Muscle of leg (tissue), 16 donors: ENCODE data around the gene PGGHG. TPM values are rescaled to one million over a fixed set of nuclear protein-coding genes. Genes with fewer than 3 reads are reported as not detected.

Experiments used
- DNase-seq: peaks from one replicate; pipeline ENCODE4 v3.0.0; 2013
- H3K27ac ChIP-seq: one replicate; pipeline ENCODE4 v1.5.1; 2013; ENCODE audit warnings: mild to moderate bottlenecking, low read length, control low read depth
- H3K27me3 ChIP-seq: one replicate; pipeline ENCODE4 v1.6.1; 2013; ENCODE audit warnings: low read length; ENCODE audit not compliant: control insufficient read depth, insufficient read depth
- H3K36me3 ChIP-seq: one replicate; pipeline ENCODE4 v1.6.1; 2013; ENCODE audit warnings: low read length; ENCODE audit not compliant: control insufficient read depth, insufficient read depth
- H3K4me1 ChIP-seq: one replicate; pipeline ENCODE4 v1.6.1; 2013; ENCODE audit warnings: low read length; ENCODE audit not compliant: control insufficient read depth, insufficient read depth
- H3K4me3 ChIP-seq: one replicate; pipeline ENCODE4 v1.5.1; 2013; ENCODE audit warnings: low read length, control low read depth
- H3K9me3 ChIP-seq: replicated peaks from 2 replicates; pipeline ENCODE4 v1.6.1; 2013; ENCODE audit warnings: low read depth, low read length; ENCODE audit not compliant: control insufficient read depth
- WGBS: methylation state at CpG from one replicate; pipeline ENCODE4 v1.1.5; 2013; ENCODE audit warnings: missing lambda C conversion rate; ENCODE audit not compliant: insufficient coverage; 5-methylcytosine and 5-hydroxymethylcytosine counted together
- long read RNA-seq, 11 donors: transcript quantifications; one replicate each; lab custom pipeline, GENCODE V29; 2026
- polyA plus RNA-seq, 8 donors: library from polyadenylated mRNA; unstranded; fragments of 120-200 nt; gene quantifications; one replicate each; pipeline versions ENCODE4 v1.2.1 to v1.2.3, GENCODE V29; 2013; ENCODE audit warnings: inconsistent platforms in 1 of 8, low replicate concordance in 1 of 8; ENCODE audit not compliant: insufficient read length in 8 of 8, insufficient read depth in 1 of 8
- total RNA-seq: library from RNA; stranded (reverse); fragments of 120-200 nt; gene quantifications from one replicate; pipeline ENCODE4 v1.2.4, GENCODE V29; 2013

Gene PGGHG
- total RNA-seq (14.1 TPM), polyA plus RNA-seq (10 to 100 TPM in 3 of 8 donors, 1 to 10 TPM in 5; 9.2 to 13.9 (median 9.9) TPM)
- long read RNA-seq, donor 1, partial matches to known transcripts, result 0 of 1 reads
- long read RNA-seq, donor 1, other reads (novel, unspliced or antisense), result 0 of 1 reads
- long read RNA-seq, donor 2, result 0 reads
- long read RNA-seq, donor 3, result 0 reads
- long read RNA-seq, donor 4, result 0 reads
- long read RNA-seq, donor 5, partial matches to known transcripts, result 0 of 1 reads
- long read RNA-seq, donor 5, other reads (novel, unspliced or antisense), result 0 of 1 reads
- long read RNA-seq, donor 6, result 0 reads
- long read RNA-seq, donor 7, result 0 reads
- long read RNA-seq, donor 8, partial matches to known transcripts, result 0 of 1 reads
- long read RNA-seq, donor 8, other reads (novel, unspliced or antisense), result 0 of 1 reads
- long read RNA-seq, donor 9, result 0 reads
- long read RNA-seq, donor 10, result 0 reads
- long read RNA-seq, donor 11, result 0 reads

DNA sequence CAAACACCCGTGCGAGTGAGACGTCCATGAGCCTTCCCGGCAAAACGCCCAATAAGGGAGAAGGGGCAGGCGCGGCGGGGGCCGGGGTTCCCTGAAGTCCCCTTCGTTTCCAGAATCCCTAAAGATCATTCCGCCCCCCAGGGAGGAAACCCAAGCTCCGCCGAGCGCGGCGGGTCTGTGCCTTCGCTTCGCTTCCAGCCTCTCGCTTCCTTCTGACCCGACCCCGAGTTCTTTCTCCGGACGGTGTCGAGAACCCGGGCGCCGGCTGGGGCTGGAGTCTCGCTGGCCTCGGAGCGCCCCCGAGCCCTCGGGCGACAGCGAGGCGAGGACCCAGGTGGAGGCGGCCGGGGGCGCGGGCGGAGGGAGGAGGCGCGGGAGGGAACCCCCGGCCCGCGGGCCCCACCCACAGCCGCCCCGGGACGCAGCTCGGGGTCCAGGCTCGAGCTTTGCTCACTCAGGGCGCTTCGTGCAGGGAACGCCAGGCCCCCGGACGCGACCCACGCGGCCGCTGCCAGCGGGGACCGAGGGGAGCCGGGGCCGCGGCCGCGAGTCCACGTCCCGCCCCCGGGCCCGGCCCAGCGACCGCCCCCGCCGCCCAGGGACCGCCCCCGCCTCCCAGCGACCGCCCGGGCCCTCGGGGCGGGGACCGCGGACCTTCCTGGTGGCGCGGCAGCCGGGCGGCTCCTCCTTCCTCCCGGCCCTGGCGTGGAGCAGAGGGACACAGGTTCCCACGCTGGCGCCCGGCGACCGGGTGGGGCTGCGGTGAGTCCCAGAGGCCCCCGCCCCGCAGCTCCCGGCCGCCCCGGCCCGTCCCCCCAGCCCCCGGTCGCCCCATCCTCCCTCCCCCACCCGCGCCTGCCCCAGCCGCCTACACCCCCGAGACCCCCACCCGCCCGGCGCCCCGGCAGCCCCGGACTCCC is at the start of gene PGGHG:
Gene PGGHG, plus strand, starts transcription at position 649 of the 920 bp plus-strand sequence. CDS start 691 bp downstream, outside the sequence.
- DNase-seq, result peak; percentile 69
- H3K9me3 ChIP-seq, result no peaks in the 10 kb centered on the region
- peaks cover 38% of the 10 kb centered on the region for H3K27me3 ChIP-seq
- H3K4me3 ChIP-seq, result peak within 1 kb of the TSS; percentile 53
- peaks cover 2% of the 10 kb centered on the region for H3K36me3 ChIP-seq
- WGBS, result under 1% methylated on average over 88 of the region's 112 CpGs
- peaks cover 20% of the 10 kb centered on the region for H3K4me1 ChIP-seq
- H3K27ac ChIP-seq, result no peak within 1 kb of the TSS

DNA sequence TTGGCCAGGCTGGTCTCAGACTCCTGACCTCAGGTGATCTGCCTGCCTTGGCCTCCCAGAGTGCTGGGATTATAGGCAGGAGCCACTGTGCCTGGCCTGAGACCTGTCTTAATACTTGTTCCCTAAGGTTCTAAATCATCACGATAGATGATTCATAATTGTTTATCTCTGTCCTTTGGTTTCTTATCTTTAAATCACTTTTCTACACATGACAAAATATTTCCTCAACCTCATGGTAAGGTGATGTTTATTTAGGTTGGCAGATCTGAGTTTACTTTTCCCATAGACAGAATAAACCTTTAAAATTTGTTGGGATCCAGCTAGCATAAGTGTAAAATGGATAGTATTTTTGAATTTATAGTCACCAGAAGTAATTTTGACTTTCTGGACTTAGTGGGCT is 48.6 kb upstream of the PGGHG start:
- no peak overlapping the region for H3K27ac ChIP-seq
- H3K36me3 ChIP-seq, result peaks cover 29% of the 10 kb centered on the region
- no peak overlapping the region for H3K4me3 ChIP-seq
- DNase-seq, result no peak
- WGBS, result no CpG with 5 or more reads among the region's 1 CpG
- H3K27me3 ChIP-seq, result no peaks in the 10 kb centered on the region
- no peaks in the 10 kb centered on the region for H3K9me3 ChIP-seq
- peaks cover 8% of the 10 kb centered on the region for H3K4me1 ChIP-seq

DNA sequence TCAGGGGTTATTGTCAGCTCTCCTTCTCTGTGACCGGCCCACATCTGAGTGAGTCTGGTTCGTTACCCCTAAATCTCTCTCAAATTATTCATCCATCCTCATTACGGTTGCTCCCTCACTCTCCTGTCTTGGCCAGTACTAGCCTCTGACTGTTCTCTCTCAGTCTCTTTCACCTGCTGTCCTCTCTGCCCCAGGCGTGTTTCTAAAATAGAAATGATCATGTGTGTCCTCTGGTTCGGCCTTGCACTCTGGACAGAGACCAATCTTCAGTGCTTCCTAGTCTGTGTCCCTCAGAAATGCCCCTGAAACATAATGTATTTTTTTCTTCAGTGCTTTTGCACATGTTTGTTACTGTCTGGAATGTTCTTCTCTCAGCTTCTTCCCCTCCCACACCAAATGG is 47.3 kb upstream of the PGGHG start:
- 94% methylated on average over 5 of the region's 5 CpGs for WGBS

DNA sequence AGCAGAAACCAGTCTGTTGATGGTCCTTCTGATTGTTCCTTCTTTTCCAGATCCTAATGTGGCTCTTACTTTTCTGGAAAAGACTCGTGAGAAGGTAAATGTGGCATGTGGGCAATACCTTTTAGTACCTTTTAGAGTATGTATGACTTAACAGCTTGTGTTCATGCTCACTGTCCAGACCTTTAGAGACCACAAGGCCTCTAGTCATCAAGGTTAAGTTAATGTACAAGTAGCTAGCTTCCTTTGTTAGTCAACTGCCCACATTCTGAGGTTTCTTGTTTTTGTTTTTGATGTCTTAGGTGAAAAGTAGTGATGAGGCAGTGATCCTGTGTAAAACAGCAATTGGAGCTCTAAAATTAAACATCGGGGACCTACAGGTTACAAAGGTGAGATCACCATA is 44.5 kb upstream of the PGGHG start:
- Histone ChIP-seq H3K4me1 (no peaks in the 10 kb centered on the region), H3K27ac (no peak overlapping the region), H3K4me3 (no peak overlapping the region), H3K36me3 (peaks cover 59% of the 10 kb centered on the region), H3K9me3 (no peaks in the 10 kb centered on the region), H3K27me3 (no peaks in the 10 kb centered on the region)
- no peak for DNase-seq
- WGBS, result no CpG with 5 or more reads among the region's 2 CpGs

More for the DNA sequence above, 47.3 kb upstream of the PGGHG start:
- Histone ChIP-seq H3K36me3 (peaks cover 40% of the 10 kb centered on the region), H3K4me1 (peaks cover 5% of the 10 kb centered on the region), H3K27ac (peak overlapping the region; percentile 55), H3K4me3 (no peak overlapping the region), H3K27me3 (no peaks in the 10 kb centered on the region), H3K9me3 (no peaks in the 10 kb centered on the region)
- no peak for DNase-seq

DNA sequence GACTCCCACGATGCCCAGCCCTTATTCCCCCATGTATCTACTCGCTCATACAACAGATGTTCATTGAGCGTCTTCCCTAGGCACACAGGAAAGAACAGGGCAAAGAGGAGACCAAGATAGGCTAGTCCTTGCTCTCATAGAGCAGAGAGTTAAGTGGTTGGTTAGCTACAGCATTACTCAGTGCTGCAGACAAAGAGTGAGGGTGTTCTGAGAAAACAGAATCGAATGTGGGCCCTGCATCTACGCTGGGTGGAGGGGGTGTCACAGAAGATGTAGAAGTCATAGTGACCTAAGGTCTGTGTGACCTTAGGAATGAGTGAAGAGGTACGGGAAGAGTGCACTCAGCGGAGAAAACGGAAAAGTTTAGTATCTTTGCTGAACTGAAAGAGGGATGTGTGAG is 39.9 kb upstream of the PGGHG start:
- H3K4me3 ChIP-seq, result no peak overlapping the region
- no peaks in the 10 kb centered on the region for H3K9me3 ChIP-seq
- WGBS, result 75% methylated on average over 6 of the region's 8 CpGs
- peaks cover 82% of the 10 kb centered on the region for H3K36me3 ChIP-seq
- H3K27ac ChIP-seq, result no peak overlapping the region
- H3K27me3 ChIP-seq, result no peaks in the 10 kb centered on the region
- peaks cover 4% of the 10 kb centered on the region for H3K4me1 ChIP-seq
- no peak for DNase-seq

DNA sequence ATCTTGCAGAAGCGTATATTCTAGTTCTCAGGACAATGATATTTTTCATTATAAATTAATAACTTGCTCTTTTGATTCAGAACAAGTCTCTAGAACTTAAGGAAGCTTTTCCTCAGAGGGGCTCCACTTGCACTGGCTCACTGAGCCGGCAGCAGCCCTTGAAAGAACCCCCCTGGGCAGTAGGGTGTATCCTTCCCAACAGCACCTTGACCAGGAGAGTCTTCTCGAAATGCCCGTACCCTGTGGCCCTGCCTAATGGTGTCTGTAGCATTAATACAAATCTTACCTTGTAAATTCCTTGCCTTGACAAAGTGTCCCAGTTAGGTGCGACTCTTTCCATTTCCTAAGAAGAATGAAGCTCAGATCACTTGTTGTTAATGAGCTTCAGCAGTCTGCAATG is 38.7 kb upstream of the PGGHG start:
- Histone ChIP-seq H3K4me3 (no peak overlapping the region), H3K27ac (no peak overlapping the region), H3K9me3 (no peaks in the 10 kb centered on the region), H3K4me1 (peaks cover 4% of the 10 kb centered on the region), H3K27me3 (no peaks in the 10 kb centered on the region), H3K36me3 (peaks cover 72% of the 10 kb centered on the region)
- WGBS, result 60% methylated on average over 1 of the region's 5 CpGs
- DNase-seq, result no peak

DNA sequence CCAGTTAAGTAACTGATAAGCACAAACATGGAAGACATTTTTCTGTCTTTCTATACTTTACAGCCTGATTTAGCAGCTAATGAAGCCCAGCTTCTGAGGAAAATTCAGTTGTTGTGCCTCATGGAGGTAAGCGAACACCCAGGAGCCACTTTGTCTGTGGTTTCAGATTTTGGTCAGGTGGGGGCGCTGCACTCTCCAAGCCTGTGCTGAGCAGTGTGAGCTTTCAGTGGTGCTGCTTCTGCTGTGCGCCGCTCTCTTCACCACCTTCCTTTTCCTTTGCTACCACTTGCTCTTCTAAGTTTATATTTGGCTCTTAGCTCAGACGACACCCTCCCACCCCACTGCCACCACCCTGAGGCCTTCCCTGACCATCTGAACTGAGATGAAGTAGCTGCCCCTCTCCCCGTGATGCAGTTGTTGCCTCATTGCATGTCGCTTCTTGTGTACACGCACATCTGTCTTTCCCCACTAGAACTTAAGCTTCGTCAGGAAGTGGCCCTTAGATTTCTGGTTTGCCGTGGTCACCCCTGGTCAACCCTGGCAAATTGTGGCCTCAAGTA is 38.1 kb upstream of the PGGHG start:
- 67% methylated on average over 9 of the region's 10 CpGs for WGBS
- no peaks in the 10 kb centered on the region for H3K27me3 ChIP-seq
- no peaks in the 10 kb centered on the region for H3K9me3 ChIP-seq
- peak; percentile 50 for DNase-seq
- no peak overlapping the region for H3K4me3 ChIP-seq
- peaks cover 68% of the 10 kb centered on the region for H3K36me3 ChIP-seq
- no peak overlapping the region for H3K27ac ChIP-seq
- peaks cover 4% of the 10 kb centered on the region for H3K4me1 ChIP-seq

DNA sequence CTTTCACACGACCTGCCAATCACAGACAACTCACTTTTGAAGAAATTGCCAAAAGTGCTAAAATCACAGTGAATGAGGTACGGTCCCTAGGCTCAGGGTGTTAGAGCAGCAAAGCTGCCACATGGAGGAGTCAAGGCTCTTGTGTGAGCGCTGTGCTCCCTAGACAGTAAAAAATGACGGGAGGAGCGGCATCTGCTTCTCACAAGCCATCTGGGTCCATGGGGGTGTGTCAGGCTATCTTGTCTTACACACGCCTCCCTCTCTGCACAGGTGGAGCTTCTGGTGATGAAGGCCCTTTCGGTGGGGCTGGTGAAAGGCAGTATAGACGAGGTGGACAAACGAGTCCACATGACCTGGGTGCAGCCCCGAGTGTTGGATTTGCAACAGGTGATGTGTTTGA is 37.4 kb upstream of the PGGHG start:
- no peaks in the 10 kb centered on the region for H3K9me3 ChIP-seq
- H3K4me3 ChIP-seq, result no peak overlapping the region
- DNase-seq, result no peak
- peaks cover 61% of the 10 kb centered on the region for H3K36me3 ChIP-seq
- H3K4me1 ChIP-seq, result peaks cover 4% of the 10 kb centered on the region
- H3K27ac ChIP-seq, result no peak overlapping the region
- 65% methylated on average over 7 of the region's 10 CpGs for WGBS
- no peaks in the 10 kb centered on the region for H3K27me3 ChIP-seq

DNA sequence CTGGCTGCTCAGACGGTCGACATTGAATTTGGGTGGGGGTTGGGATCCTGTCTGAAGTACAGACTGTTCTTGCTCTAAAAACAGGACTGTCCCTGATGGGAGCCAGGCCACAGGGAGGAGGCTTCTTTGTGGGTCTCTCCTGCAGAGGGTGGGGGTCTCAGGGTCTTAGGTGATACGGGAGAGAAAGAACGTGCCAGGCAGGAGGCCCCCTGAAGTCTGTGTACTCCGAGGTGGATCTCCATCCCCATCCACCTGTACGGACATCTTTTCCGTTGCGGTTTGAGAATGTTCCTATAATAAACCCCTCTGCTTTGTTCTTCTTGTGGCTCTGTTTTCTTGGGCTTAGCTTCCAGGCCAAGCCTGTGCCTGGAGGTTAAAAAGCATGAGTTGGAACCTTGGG is 36.3 kb upstream of the PGGHG start:
- peaks cover 53% of the 10 kb centered on the region for H3K36me3 ChIP-seq
- no CpG with 5 or more reads among the region's 8 CpGs for WGBS
- DNase-seq, result no peak

More for the DNA sequence above, 36.3 kb upstream of the PGGHG start:
- Histone ChIP-seq H3K4me1 (peaks cover 4% of the 10 kb centered on the region), H3K27ac (no peak overlapping the region), H3K4me3 (no peak overlapping the region), H3K9me3 (no peaks in the 10 kb centered on the region), H3K27me3 (no peaks in the 10 kb centered on the region)
